Rectal smooth muscle tissue (tissue), 1 donor: Measurements from ENCODE around the gene TSPAN31.
"Not testable (repeated sequence)": the region's sequence is repeated elsewhere in the genome, so short reads cannot be mapped to it uniquely, and the experiment has no call there.

ENCODE experiments used
- H3K27ac ChIP-seq: one replicate; pipeline ENCODE4 v1.7.0; 2013; ENCODE audit warnings: low read depth, low read length, inconsistent platforms
- H3K27me3 ChIP-seq: one replicate; pipeline ENCODE4 v1.7.0; 2013; ENCODE audit warnings: low read length; ENCODE audit not compliant: control insufficient read depth, insufficient read depth
- H3K36me3 ChIP-seq: one replicate; pipeline ENCODE4 v1.7.0; 2013; ENCODE audit warnings: low read length; ENCODE audit not compliant: control insufficient read depth, insufficient read depth
- H3K4me1 ChIP-seq: one replicate; pipeline ENCODE4 v1.7.0; 2013; ENCODE audit warnings: low read length; ENCODE audit not compliant: control insufficient read depth, insufficient read depth
- H3K4me3 ChIP-seq: one replicate; pipeline ENCODE4 v1.7.0; 2013; ENCODE audit warnings: low read length
- H3K9ac ChIP-seq: one replicate; pipeline ENCODE4 v1.7.0; 2013; ENCODE audit warnings: low read length

Gene TSPAN31

GRCh38 chr12:57772429-57773322 is 27.8 kb downstream of the TSPAN31 start, which contains the start of gene EEF1AKMT3:
Gene EEF1AKMT3, plus strand, starts transcription at chr12:57772614. Its CDS starts 111 bp downstream, at chr12:57772725.
- peak within 1 kb of the TSS; percentile 100 for H3K4me3 ChIP-seq
- H3K27me3 ChIP-seq: no peaks in the 10 kb centered on the region

GRCh38 chr12:57774634-57775033 is 29.8 kb downstream of the TSPAN31 start:
- not testable (repeated sequence) for H3K27ac ChIP-seq, H3K4me3 ChIP-seq, H3K36me3 ChIP-seq, H3K27me3 ChIP-seq, H3K4me1 ChIP-seq, H3K9ac ChIP-seq

More at GRCh38 chr12:57772429-57773322, 27.8 kb downstream of the TSPAN31 start, which contains the start of gene EEF1AKMT3:
- H3K4me1 ChIP-seq: peaks cover 3% of the 10 kb centered on the region
- H3K9ac ChIP-seq: peak within 1 kb of the TSS; percentile 89
- peak within 1 kb of the TSS; percentile 94 for H3K27ac ChIP-seq
- peaks cover 4% of the 10 kb centered on the region for H3K36me3 ChIP-seq

- peaks cover 3% of the 10 kb centered on the region for H3K4me1 ChIP-seq
- no peak overlapping the region for H3K27ac ChIP-seq
- H3K36me3 ChIP-seq: no peaks in the 10 kb centered on the region
- H3K4me3 ChIP-seq: no peak overlapping the region
- H3K27me3 ChIP-seq: no peaks in the 10 kb centered on the region
- no peak overlapping the region for H3K9ac ChIP-seq
Observed at GRCh38 chr12:57775044-57775443, 30.2 kb downstream of the TSPAN31 start.

GRCh38 chr12:57775563-57776246 is 30.9 kb downstream of the TSPAN31 start:
- Histone ChIP-seq H3K4me1 (peaks cover 3% of the 10 kb centered on the region), H3K36me3 (peaks cover 3% of the 10 kb centered on the region), H3K27ac (no peak overlapping the region), H3K4me3 (no peak overlapping the region), H3K27me3 (no peaks in the 10 kb centered on the region), H3K9ac (no peak overlapping the region)

- Histone ChIP-seq H3K4me3 (no peak overlapping the region), H3K27ac (no peak overlapping the region), H3K36me3 (peaks cover 3% of the 10 kb centered on the region), H3K9ac (no peak overlapping the region), H3K4me1 (peaks cover 2% of the 10 kb centered on the region), H3K27me3 (no peaks in the 10 kb centered on the region)
Observed at GRCh38 chr12:57776247-57776587, 31.4 kb downstream of the TSPAN31 start.

GRCh38 chr12:57777367-57777766 is 32.5 kb downstream of the TSPAN31 start:
- Histone ChIP-seq H3K9ac (no peak overlapping the region), H3K4me3 (no peak overlapping the region), H3K27me3 (no peaks in the 10 kb centered on the region), H3K36me3 (peaks cover 3% of the 10 kb centered on the region), H3K27ac (no peak overlapping the region), H3K4me1 (no peaks in the 10 kb centered on the region)

GRCh38 chr12:57777911-57778310 is 33.1 kb downstream of the TSPAN31 start:
- H3K27me3 ChIP-seq: no peaks in the 10 kb centered on the region
- no peak overlapping the region for H3K27ac ChIP-seq
- no peaks in the 10 kb centered on the region for H3K4me1 ChIP-seq
- no peak overlapping the region for H3K9ac ChIP-seq
- H3K36me3 ChIP-seq: peaks cover 3% of the 10 kb centered on the region
- H3K4me3 ChIP-seq: no peak overlapping the region

- no peak overlapping the region for H3K4me3 ChIP-seq
- peaks cover 3% of the 10 kb centered on the region for H3K4me1 ChIP-seq
- H3K36me3 ChIP-seq: peaks cover 3% of the 10 kb centered on the region
- H3K9ac ChIP-seq: no peak overlapping the region
- no peaks in the 10 kb centered on the region for H3K27me3 ChIP-seq
- no peak overlapping the region for H3K27ac ChIP-seq
Observed at GRCh38 chr12:57779736-57780135, 34.9 kb downstream of the TSPAN31 start.

GRCh38 chr12:57780284-57780897 is 35.6 kb downstream of the TSPAN31 start:
- H3K36me3 ChIP-seq: peaks cover 3% of the 10 kb centered on the region
- no peak overlapping the region for H3K9ac ChIP-seq
- no peak overlapping the region for H3K4me3 ChIP-seq
- no peaks in the 10 kb centered on the region for H3K27me3 ChIP-seq
- H3K4me1 ChIP-seq: peaks cover 3% of the 10 kb centered on the region
- no peak overlapping the region for H3K27ac ChIP-seq

- H3K36me3 ChIP-seq: peaks cover 9% of the 10 kb centered on the region
- peaks cover 3% of the 10 kb centered on the region for H3K4me1 ChIP-seq
- H3K27ac ChIP-seq: no peak overlapping the region
- H3K9ac ChIP-seq: no peak overlapping the region
- no peaks in the 10 kb centered on the region for H3K27me3 ChIP-seq
- H3K4me3 ChIP-seq: no peak overlapping the region
Observed at GRCh38 chr12:57781244-57781643, 36.4 kb downstream of the TSPAN31 start.

- Histone ChIP-seq H3K36me3 (peaks cover 10% of the 10 kb centered on the region), H3K4me1 (peaks cover 3% of the 10 kb centered on the region), H3K4me3 (no peak overlapping the region), H3K27me3 (no peaks in the 10 kb centered on the region), H3K27ac (no peak overlapping the region), H3K9ac (no peak overlapping the region)
Observed at GRCh38 chr12:57781801-57782200, 37.0 kb downstream of the TSPAN31 start.

- H3K36me3 ChIP-seq: peaks cover 14% of the 10 kb centered on the region
- H3K27me3 ChIP-seq: no peaks in the 10 kb centered on the region
- no peak overlapping the region for H3K27ac ChIP-seq
- no peak overlapping the region for H3K9ac ChIP-seq
- peaks cover 3% of the 10 kb centered on the region for H3K4me1 ChIP-seq
- no peak overlapping the region for H3K4me3 ChIP-seq
Observed at GRCh38 chr12:57782243-57782607, 37.4 kb downstream of the TSPAN31 start.
